SK-N-SH treated with all-trans-retinoic acid at 6 μM for 48 hours (cell line): ENCODE measurements around the gene EVX1.

Experiments used
- ARNTL ChIP-seq: fragments of 450-650 bp; formaldehyde crosslinking; IDR thresholded peaks from 2 replicates; pipeline ENCODE4 v1.5.0; 2020; ENCODE audit warnings: low read depth, mild to moderate bottlenecking, moderate library complexity, borderline replicate concordance
- CSDC2 ChIP-seq: fragments of 250-450 bp; sonication (Bioruptor Pico); IDR thresholded peaks from 2 replicates; pipeline ENCODE4 v1.5.0; 2020; ENCODE audit warnings: mild to moderate bottlenecking, moderate library complexity
- PATZ1 ChIP-seq: fragments of 250-450 bp; sonication (Bioruptor Pico); IDR thresholded peaks from 2 replicates; pipeline ENCODE4 v1.8.0; 2020; ENCODE audit warnings: mild to moderate bottlenecking, moderate library complexity, borderline replicate concordance
- POU6F1 ChIP-seq: fragments of 250-450 bp; sonication (Bioruptor Pico); IDR thresholded peaks from 2 replicates; pipeline ENCODE4 v1.8.0; 2021; ENCODE audit warnings: low read depth, mild to moderate bottlenecking, moderate library complexity, borderline replicate concordance
- PPARA ChIP-seq: fragments of 250-450 bp; sonication (Bioruptor Pico); IDR thresholded peaks from 2 replicates; pipeline ENCODE4 v1.5.0; 2020; ENCODE audit warnings: mild to moderate bottlenecking, borderline replicate concordance
- RARB ChIP-seq: fragments of 250-450 bp; sonication (Bioruptor Pico); IDR thresholded peaks from 2 replicates; pipeline ENCODE4 v1.8.0; 2021; ENCODE audit warnings: mild to moderate bottlenecking, moderate library complexity
- SNAI2 ChIP-seq: fragments of 250-450 bp; sonication (Bioruptor Pico); IDR thresholded peaks from 2 replicates; pipeline ENCODE4 v1.5.0; 2020; ENCODE audit warnings: mild to moderate bottlenecking, moderate library complexity
- TOX ChIP-seq: fragments of 250-450 bp; sonication (Bioruptor Pico); IDR thresholded peaks from 2 replicates; pipeline ENCODE4 v1.8.0; 2021; ENCODE audit warnings: mild to moderate bottlenecking, moderate library complexity, borderline replicate concordance
- ZFP30 ChIP-seq: fragments of 450-650 bp; formaldehyde crosslinking; IDR thresholded peaks from 2 replicates; pipeline ENCODE4 v1.5.0; 2022; ENCODE audit warnings: mild to moderate bottlenecking, moderate library complexity
- ZNF70 ChIP-seq: fragments of 450-650 bp; formaldehyde crosslinking; IDR thresholded peaks from 2 replicates; pipeline ENCODE4 v1.5.0; 2020; ENCODE audit warnings: mild to moderate bottlenecking, moderate library complexity
- TF ChIP-seq, protein P1 (sequence below): fragments of 250-450 bp; sonication (Bioruptor Pico); IDR thresholded peaks from 2 replicates; pipeline ENCODE4 v1.5.1; 2020; ENCODE audit warnings: low read depth, mild to moderate bottlenecking, moderate library complexity

DNA sequence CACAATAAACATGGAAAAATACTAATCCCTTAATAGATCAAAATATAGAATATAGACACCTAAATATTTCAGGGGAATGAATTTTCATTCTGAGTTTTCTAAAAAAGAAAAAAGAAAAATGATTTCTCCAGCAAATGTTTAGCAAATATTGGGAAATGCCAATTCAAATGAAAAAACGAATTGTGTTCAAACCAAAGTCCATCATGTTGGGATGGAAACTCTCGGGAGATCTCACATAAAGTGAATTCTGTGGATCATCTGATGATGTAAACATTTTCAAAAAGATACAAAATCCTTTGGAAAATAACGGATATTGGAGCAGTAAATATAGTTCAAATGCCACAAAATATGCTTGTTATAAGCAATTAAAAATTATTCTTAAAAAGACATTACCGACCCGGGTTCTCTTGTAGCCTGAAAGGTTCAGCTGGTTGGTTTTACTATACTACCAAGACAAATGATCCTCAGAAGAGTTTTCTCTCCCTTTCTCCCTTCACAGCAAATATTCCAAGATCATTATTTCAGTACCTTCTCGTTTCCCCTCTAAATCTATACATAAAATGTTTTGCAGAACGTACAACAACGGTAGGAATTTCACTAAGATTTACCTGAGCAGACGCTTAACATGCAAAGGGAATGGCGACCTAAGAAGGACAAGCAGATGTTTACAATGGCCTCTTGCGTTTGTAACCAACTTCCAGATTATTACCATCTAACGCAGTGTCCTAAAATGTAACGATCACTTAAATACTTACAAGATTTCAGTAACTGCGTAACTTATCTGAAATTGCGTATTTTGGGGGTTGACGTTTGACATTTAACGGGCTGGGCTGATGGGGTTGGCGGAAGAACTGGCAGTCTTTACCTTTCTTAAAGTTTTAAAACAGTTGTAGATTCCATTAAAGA lies 45.2 kb upstream of the EVX1 start:
- peak; percentile 94 for TF ChIP-seq SNAI2 (CRISPR knock-in tag)
- TF ChIP-seq PATZ1 (CRISPR knock-in tag): no peak
- no peak for TF ChIP-seq RARB (CRISPR knock-in tag)
- no peak for TF ChIP-seq PPARA (CRISPR knock-in tag)
- no peak for TF ChIP-seq POU6F1 (CRISPR knock-in tag)
- TF ChIP-seq, protein P1, sequence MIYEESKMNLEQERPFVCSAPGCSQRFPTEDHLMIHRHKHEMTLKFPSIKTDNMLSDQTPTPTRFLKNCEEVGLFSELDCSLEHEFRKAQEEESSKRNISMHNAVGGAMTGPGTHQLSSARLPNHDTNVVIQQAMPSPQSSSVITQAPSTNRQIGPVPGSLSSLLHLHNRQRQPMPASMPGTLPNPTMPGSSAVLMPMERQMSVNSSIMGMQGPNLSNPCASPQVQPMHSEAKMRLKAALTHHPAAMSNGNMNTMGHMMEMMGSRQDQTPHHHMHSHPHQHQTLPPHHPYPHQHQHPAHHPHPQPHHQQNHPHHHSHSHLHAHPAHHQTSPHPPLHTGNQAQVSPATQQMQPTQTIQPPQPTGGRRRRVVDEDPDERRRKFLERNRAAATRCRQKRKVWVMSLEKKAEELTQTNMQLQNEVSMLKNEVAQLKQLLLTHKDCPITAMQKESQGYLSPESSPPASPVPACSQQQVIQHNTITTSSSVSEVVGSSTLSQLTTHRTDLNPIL (CRISPR knock-in tag): no peak
- no peak for TF ChIP-seq ZNF70 (CRISPR knock-in tag)
- TF ChIP-seq CSDC2: peak; percentile 100
- TF ChIP-seq TOX (CRISPR knock-in tag): no peak
- no peak for TF ChIP-seq ZFP30 (CRISPR knock-in tag)
- no peak for TF ChIP-seq ARNTL (CRISPR knock-in tag)
